K562 (cell line): Measurements from ENCODE around the gene ZNF112. TPM values are rescaled to one million over a fixed set of nuclear protein-coding genes. Genes with fewer than 3 reads are reported as not detected.

Source experiments
- ATAC-seq: fragments of 200-7000 bp; cut with Tn5 transposase; 3 replicates; pipeline ENCODE4 v1.9.1; 2020; ENCODE audit warnings: moderate library complexity
- BruUV-seq: library from RNA; stranded (reverse); fragments of 400-500 nt; replicated peaks from 2 replicates; lab custom pipeline; 2021; lab: Mats Ljungman, UMichigan
- CTCF ChIA-PET: fragments of 300-600 bp; formaldehyde crosslinking; extraction: SDS; loops from one replicate; lab custom pipeline; 2021; ENCODE audit warnings: low intra/inter-chr PET ratio; lab: Yijun Ruan, JAX
- POLR2A ChIA-PET: fragments of 300-600, 350-650 bp; sonication (Branson Sonifier 250); formaldehyde crosslinking; extraction: SDS; loops from one replicate; lab custom pipeline; 2021; ENCODE audit warnings: antibody characterized with exemption, inconsistent platforms; lab: Yijun Ruan, JAX
- DNase-seq, 4 experiments: peaks; one replicate each; pipeline versions ENCODE4 v3.0.0 to v3.0.0-alpha.2; 2011 to 2018; ENCODE audit warnings: low spot score in 3 of 4, mixed read lengths in 3 of 4; ENCODE audit errors: extremely low read depth in 1 of 4
- FAIRE-seq: peaks from 2 replicates; lab custom pipeline; 2011; peaks lifted over from hg19 to GRCh38; lab: Jason Lieb, UNC
- H2AFZ ChIP-seq: 2 replicates; pipeline ENCODE4 v1.6.0; 2011; ENCODE audit warnings: low read depth, low read length, control low read depth, inconsistent platforms
- H3K27ac ChIP-seq: fragments of 200-600 bp; 3 replicates; pipeline ENCODE4 v1.8.0; 2011; ENCODE audit warnings: low read depth, mild to moderate bottlenecking, control low read depth, inconsistent platforms, low read length, moderate library complexity, mixed read lengths; ENCODE audit errors: extremely low read depth
- H3K27me3 ChIP-seq, 2 experiments: fragments of 300-600 bp in 1 of 2; 2 replicates in 1 of 2; 3 replicates in 1 of 2; pipeline versions ENCODE4 v1.6.0 to v1.8.0; 2011; ENCODE audit warnings: inconsistent platforms in 2 of 2, low read length in 2 of 2, mild to moderate bottlenecking in 1 of 2, mixed read lengths in 1 of 2, moderate library complexity in 1 of 2; ENCODE audit not compliant: control insufficient read depth in 2 of 2, insufficient read depth in 2 of 2
- H3K36me3 ChIP-seq: fragments of 300-600 bp; 3 replicates; pipeline ENCODE4 v1.8.0; 2011; ENCODE audit warnings: mild to moderate bottlenecking, low read length, inconsistent platforms; ENCODE audit not compliant: control insufficient read depth, insufficient read depth
- H3K4me1 ChIP-seq, 2 experiments: fragments of 200-600 bp in 1 of 2; replicated peaks in 1 of 2; 2 replicates in 1 of 2; 3 replicates in 1 of 2; pipeline versions ENCODE4 v1.5.1 to v1.8.0; 2011; ENCODE audit warnings: inconsistent platforms in 2 of 2, low read length in 2 of 2, mild to moderate bottlenecking in 1 of 2, mixed read lengths in 1 of 2, moderate library complexity in 1 of 2; ENCODE audit not compliant: control insufficient read depth in 2 of 2, insufficient read depth in 2 of 2
- H3K4me2 ChIP-seq: 2 replicates; pipeline ENCODE4 v1.6.1; 2011; ENCODE audit warnings: low read length, control low read depth, inconsistent platforms, mixed read lengths; ENCODE audit not compliant: insufficient read depth
- H3K4me3 ChIP-seq: fragments of 200-600 bp; sonication (generic), shearing (Covaris generic); 2 replicates; pipeline ENCODE4 v1.5.1; 2016; ENCODE audit warnings: control low read depth, inconsistent platforms
- H3K79me2 ChIP-seq: fragments of 200-600 bp; 3 replicates; pipeline ENCODE4 v1.8.0; 2011; ENCODE audit warnings: low read length, inconsistent platforms; ENCODE audit not compliant: control insufficient read depth, insufficient read depth
- H3K9ac ChIP-seq, 2 experiments: 2 replicates each; pipeline versions ENCODE4 v1.6.0 to v1.6.1; 2011; ENCODE audit warnings: low read depth in 2 of 2, low read length in 2 of 2, control low read depth in 1 of 2, inconsistent platforms in 1 of 2, mild to moderate bottlenecking in 1 of 2, mixed read lengths in 1 of 2; ENCODE audit not compliant: insufficient read depth in 1 of 2
- H3K9me1 ChIP-seq: one replicate; pipeline ENCODE4 v1.6.0; 2011; ENCODE audit warnings: inconsistent platforms, mild to moderate bottlenecking, low read length, moderate library complexity; ENCODE audit not compliant: control insufficient read depth, insufficient read depth
- H3K9me3 ChIP-seq: replicated peaks from 2 replicates; pipeline ENCODE4 v1.5.1; 2011; ENCODE audit warnings: low read depth, low read length, inconsistent platforms; ENCODE audit not compliant: control insufficient read depth, insufficient read depth
- H4K20me1 ChIP-seq: replicated peaks from 2 replicates; pipeline ENCODE4 v1.6.1; 2011; ENCODE audit warnings: low read length, inconsistent platforms, mixed read lengths; ENCODE audit not compliant: control insufficient read depth, insufficient read depth
- BCLAF1 ChIP-seq, 2 experiments: fragments of 450-650 bp in 1 of 2; IDR thresholded peaks; 2 replicates each; pipeline ENCODE4 v1.6.1; 2011 to 2017; ENCODE audit warnings: low read depth in 2 of 2, antibody characterized with exemption in 1 of 2, borderline replicate concordance in 1 of 2, low read length in 1 of 2, mild to moderate bottlenecking in 1 of 2, mixed read lengths in 1 of 2; ENCODE audit not compliant: control insufficient read depth in 1 of 2
- CHCHD3 ChIP-seq: fragments of 250-450 bp; sonication (Bioruptor Pico); IDR thresholded peaks from 2 replicates; pipeline ENCODE4 v2.1.2; 2022; ENCODE audit warnings: mild to moderate bottlenecking
- HEY1 ChIP-seq: fragments of 250-450 bp; sonication (Bioruptor Pico); IDR thresholded peaks from 2 replicates; pipeline ENCODE4 v1.5.0; 2020; ENCODE audit warnings: mild to moderate bottlenecking, moderate library complexity, borderline replicate concordance
- HNRNPLL ChIP-seq: fragments of 200-400 bp; formaldehyde crosslinking; IDR thresholded peaks from 2 replicates; pipeline ENCODE4 v1.6.1; 2017; ENCODE audit warnings: low read length, low read depth, mild to moderate bottlenecking; ENCODE audit not compliant: poor library complexity, severe bottlenecking
- IRF1 ChIP-seq: sonication (generic); formaldehyde crosslinking; IDR thresholded peaks from 2 replicates; pipeline ENCODE4 v1.8.0; 2022; ENCODE audit warnings: missing genetic modification reagents, mild to moderate bottlenecking, borderline replicate concordance
- KLF13 ChIP-seq: fragments of 450-650 bp; IDR thresholded peaks from 2 replicates; pipeline ENCODE4 v1.6.1; 2016; ENCODE audit warnings: missing genetic modification characterization, low read depth, mild to moderate bottlenecking, missing compliant biosample characterization, moderate library complexity, borderline replicate concordance
- MBD2 ChIP-seq: sonication (generic); IDR thresholded peaks from 2 replicates; pipeline ENCODE4 v1.6.1; 2016; ENCODE audit warnings: low read depth, borderline replicate concordance
- NCOA2 ChIP-seq, 2 experiments: fragments of 450-650 bp; IDR thresholded peaks; 2 replicates each; pipeline ENCODE4 v1.6.1; 2018; ENCODE audit warnings: mild to moderate bottlenecking in 2 of 2, moderate library complexity in 1 of 2; ENCODE audit not compliant: partially characterized antibody in 2 of 2
- NFRKB ChIP-seq: fragments of 450-650 bp; IDR thresholded peaks from 2 replicates; pipeline ENCODE4 v1.6.1; 2016; ENCODE audit warnings: low read depth
- SOX6 ChIP-seq: fragments of 450-650 bp; IDR thresholded peaks from 2 replicates; pipeline ENCODE4 v1.6.1; 2014; ENCODE audit warnings: mild to moderate bottlenecking
- STAG1 ChIP-seq: sonication (generic); formaldehyde crosslinking; IDR thresholded peaks from 2 replicates; pipeline ENCODE4 v1.5.0; 2020; ENCODE audit warnings: missing genetic modification reagents, borderline replicate concordance
- STAT6 ChIP-seq: sonication (generic); formaldehyde crosslinking; IDR thresholded peaks from 2 replicates; pipeline ENCODE4 v1.8.1; 2023; ENCODE audit warnings: mild to moderate bottlenecking, missing genetic modification reagents
- ZNF316 ChIP-seq: fragments of 450-650 bp; IDR thresholded peaks from 2 replicates; pipeline ENCODE4 v1.6.1; 2016
- ZNF507 ChIP-seq: conservative IDR thresholded peaks from 2 replicates; pipeline ENCODE4 v1.6.1; 2017; ENCODE audit warnings: missing genetic modification characterization, missing compliant biosample characterization
- ZNF695 ChIP-seq: fragments of 450-650 bp; formaldehyde crosslinking; IDR thresholded peaks from 2 replicates; pipeline ENCODE4 v1.4.0; 2020; ENCODE audit warnings: mild to moderate bottlenecking, moderate library complexity
- WGBS: fragments of 100-300 bp; shearing (Covaris generic); methylation state at CpG from one replicate; pipeline ENCODE4 v1.1.6; 2016; ENCODE audit warnings: low coverage, mixed read lengths; ENCODE audit not compliant: insufficient coverage; ENCODE audit errors: missing lambda C conversion rate; 5-methylcytosine and 5-hydroxymethylcytosine counted together
- in situ Hi-C: fragments of 300-500 bp; cut with MboI; formaldehyde crosslinking; loops from 4 replicates; pipeline ENCODE4 v1.15.0; 2018; ENCODE audit warnings: inconsistent platforms, mixed read lengths
- intact Hi-C: fragments of 100-400 bp; cut with micrococcal nuclease; formaldehyde crosslinking; loops from 2 replicates; pipeline ENCODE4 v1.14.2; 2022
- polyA plus RNA-seq, 8 experiments: library from polyadenylated mRNA; depleted of rRNA in 4 of 8; stranded (reverse) in 5 of 8; unstranded in 3 of 8; fragments of >200 nt; fragmentation: Nextera tagmentation in 2 of 8; fragmentation: Illumina TruSeq in 1 of 8; extraction: Ambion mirVana in 2 of 8; extraction: Trizol in 1 of 8; gene quantifications; 2 replicates each; pipeline versions ENCODE4 v1.2.1 to v1.2.3, GENCODE V29; 2011 to 2014; ENCODE audit warnings: inconsistent platforms in 1 of 8, missing spikeins in 1 of 8
- total RNA-seq, 7 experiments: library from RNA; depleted of rRNA in 6 of 7; stranded (reverse); fragments of >200 nt in 6 of 7; fragmentation: Illumina TruSeq in 2 of 7; extraction: Trizol in 2 of 7; gene quantifications; 2 replicates each; pipeline versions ENCODE4 v1.2.1 to v1.2.3, GENCODE V29; 2011 to 2021; ENCODE audit warnings: low replicate concordance in 1 of 7

The ZNF112 gene
- total and polyA plus RNA-seq, 9 of the 15 experiments (the other 6 are each of a cell fraction or from before 2014, with no cell fraction given): 0.21 to 1.3 (median 0.61) TPM

- no peak for TF ChIP-seq BCLAF1 (IDR thresholded peaks at IDR 0.05; ENCODE audit: borderline replicate concordance in 1 of 2, control insufficient read depth in 1 of 2, low read depth in 2 of 2, low read length in 1 of 2)
- no peak for TF ChIP-seq NCOA2 (IDR thresholded peaks at IDR 0.05; ENCODE audit: partially characterized antibody in 2 of 2)
- TF ChIP-seq HEY1 (CRISPR knock-in tag): no peak
- no peak for TF ChIP-seq CHCHD3 (CRISPR knock-in tag)
- TF ChIP-seq MBD2: no peak
Measured at GRCh38 chr19:44345959-44346358, 10.5 kb downstream of the ZNF112 start (continued).

- H2AFZ ChIP-seq: no peak overlapping the region
- intact Hi-C loops (no loop called here), in situ Hi-C loops (no loop called here)
- H3K27ac ChIP-seq: no peak overlapping the region
- DNase-seq: no peak
- CTCF ChIA-PET: no interaction called here
- H3K36me3 ChIP-seq: no peaks in the 10 kb centered on the region
- no peak overlapping the region for H3K4me3 ChIP-seq
- FAIRE-seq: no peak
- no peak overlapping the region for H3K4me2 ChIP-seq
- POLR2A ChIA-PET: no interaction called here
- no peaks in the 10 kb centered on the region for H3K79me2 ChIP-seq
- no peak for ATAC-seq
- H3K27me3 ChIP-seq: no peaks in the 10 kb centered on the region
- no peaks in the 10 kb centered on the region for H3K9me1 ChIP-seq
- H3K9me3 ChIP-seq: no peaks in the 10 kb centered on the region; the same call in 1 of the 2 replicates
- no TSS peak for BruUV-seq
- H4K20me1 ChIP-seq: no peaks in the 10 kb centered on the region
- no peaks in the 10 kb centered on the region for H3K4me1 ChIP-seq
- 0% methylated on average over 1 of the region's 1 CpG for WGBS
- H3K9ac ChIP-seq: no peak overlapping the region
- TF ChIP-seq STAT6 (CRISPR knock-in tag) (no peak), ZNF316 (no peak), ZNF695 (CRISPR knock-in tag) (no peak), ZNF507 (tag) (no peak), IRF1 (CRISPR knock-in tag) (no peak), HNRNPLL (no peak), SOX6 (no peak), KLF13 (no peak), NFRKB (no peak), STAG1 (CRISPR knock-in tag) (no peak)
Measured at GRCh38 chr19:44344255-44344654, 12.2 kb downstream of the ZNF112 start.
